Endodermal cell (in vitro differentiated cells): ENCODE data around the gene CA5A. TPM values are rescaled to one million over a fixed set of nuclear protein-coding genes. Genes with fewer than 3 reads are reported as not detected.
"Not testable (repeated sequence)": the region's sequence is repeated elsewhere in the genome, so short reads cannot be mapped to it uniquely, and the experiment has no call there.

ENCODE experiments used
- DNase-seq: peaks from one replicate; pipeline ENCODE4 v3.0.0-alpha.2; 2017
- H3K27ac ChIP-seq: 2 replicates; pipeline ENCODE4 v1.5.1; 2013; ENCODE audit warnings: mild to moderate bottlenecking, low read depth, low read length, moderate library complexity
- H3K27me3 ChIP-seq: 2 replicates; pipeline ENCODE4 v1.6.1; 2013; ENCODE audit warnings: mild to moderate bottlenecking, low read length, moderate library complexity; ENCODE audit not compliant: insufficient read depth, control insufficient read depth, poor library complexity, severe bottlenecking
- H3K36me3 ChIP-seq: 2 replicates; pipeline ENCODE4 v1.7.0; 2013; ENCODE audit warnings: mild to moderate bottlenecking, low read length, moderate library complexity; ENCODE audit not compliant: control insufficient read depth, insufficient read depth
- H3K4me1 ChIP-seq: one replicate; pipeline ENCODE4 v1.7.0; 2013; ENCODE audit warnings: low read length; ENCODE audit not compliant: control insufficient read depth, insufficient read depth
- H3K4me3 ChIP-seq: 2 replicates; pipeline ENCODE4 v1.5.1; 2013; ENCODE audit warnings: mild to moderate bottlenecking, low read length, moderate library complexity
- H3K9ac ChIP-seq: 2 replicates; pipeline ENCODE4 v1.6.1; 2013; ENCODE audit warnings: mild to moderate bottlenecking, low read length, moderate library complexity; ENCODE audit not compliant: poor library complexity, severe bottlenecking; ENCODE audit errors: extremely low read depth
- H3K9me3 ChIP-seq: 2 replicates; pipeline ENCODE4 v1.6.1; 2013; ENCODE audit warnings: mild to moderate bottlenecking, low read length, moderate library complexity; ENCODE audit not compliant: control insufficient read depth
- H3K27ac Mint-ChIP-seq: 2 replicates; pipeline ENCODE4 v1.8.0; 2020; ENCODE audit warnings: mixed read lengths
- H3K27me3 Mint-ChIP-seq: 2 replicates; pipeline ENCODE4 v1.8.0; 2021; ENCODE audit warnings: mild to moderate bottlenecking, mixed read lengths; ENCODE audit not compliant: insufficient read depth
- H3K36me3 Mint-ChIP-seq: 2 replicates; pipeline ENCODE4 v1.8.0; 2020; ENCODE audit warnings: low read depth, mixed read lengths
- H3K4me1 Mint-ChIP-seq: 2 replicates; pipeline ENCODE4 v1.8.0; 2020; ENCODE audit warnings: mixed read lengths
- H3K4me3 Mint-ChIP-seq: 2 replicates; pipeline ENCODE4 v1.8.0; 2020; ENCODE audit warnings: mild to moderate bottlenecking, moderate library complexity, mixed read lengths
- H3K9me3 Mint-ChIP-seq: 2 replicates; pipeline ENCODE4 v1.8.0; 2020; ENCODE audit warnings: mild to moderate bottlenecking, mixed read lengths
- WGBS, 2 experiments: methylation state at CpG; one replicate each; pipeline versions ENCODE4 v1.1.5 to v1.1.7; 2013; ENCODE audit warnings: missing lambda C conversion rate in 2 of 2, mixed read lengths in 1 of 2; ENCODE audit not compliant: insufficient coverage in 1 of 2, insufficient read length in 1 of 2; 5-methylcytosine and 5-hydroxymethylcytosine counted together
- total RNA-seq, 2 donors: library from RNA; stranded (reverse); fragmentation: NEBNext Ultra II Directional in 1 of 2; extraction: Animal tissue kit (Norgen Biotek cat#: 25700) in 1 of 2; gene quantifications; 2 replicates in 1 of 2; 3 replicates in 1 of 2; pipeline ENCODE4 v1.2.1, GENCODE V29; 2021
- TF ChIP-seq, protein P1 (sequence below): fragments of 200-600 bp; sonication (generic); conservative IDR thresholded peaks from 2 replicates; pipeline ENCODE4 v1.5.0; 2021; ENCODE audit warnings: antibody characterized with exemption, mild to moderate bottlenecking

Gene CA5A
- total RNA-seq, 2 donors from 2014 or later, result not detected

GRCh38 chr16:87864331-87864989 lies 71.9 kb downstream of the CA5A start:
- peaks cover 66% of the 10 kb centered on the region for H3K36me3 ChIP-seq
- TF ChIP-seq, protein P1, sequence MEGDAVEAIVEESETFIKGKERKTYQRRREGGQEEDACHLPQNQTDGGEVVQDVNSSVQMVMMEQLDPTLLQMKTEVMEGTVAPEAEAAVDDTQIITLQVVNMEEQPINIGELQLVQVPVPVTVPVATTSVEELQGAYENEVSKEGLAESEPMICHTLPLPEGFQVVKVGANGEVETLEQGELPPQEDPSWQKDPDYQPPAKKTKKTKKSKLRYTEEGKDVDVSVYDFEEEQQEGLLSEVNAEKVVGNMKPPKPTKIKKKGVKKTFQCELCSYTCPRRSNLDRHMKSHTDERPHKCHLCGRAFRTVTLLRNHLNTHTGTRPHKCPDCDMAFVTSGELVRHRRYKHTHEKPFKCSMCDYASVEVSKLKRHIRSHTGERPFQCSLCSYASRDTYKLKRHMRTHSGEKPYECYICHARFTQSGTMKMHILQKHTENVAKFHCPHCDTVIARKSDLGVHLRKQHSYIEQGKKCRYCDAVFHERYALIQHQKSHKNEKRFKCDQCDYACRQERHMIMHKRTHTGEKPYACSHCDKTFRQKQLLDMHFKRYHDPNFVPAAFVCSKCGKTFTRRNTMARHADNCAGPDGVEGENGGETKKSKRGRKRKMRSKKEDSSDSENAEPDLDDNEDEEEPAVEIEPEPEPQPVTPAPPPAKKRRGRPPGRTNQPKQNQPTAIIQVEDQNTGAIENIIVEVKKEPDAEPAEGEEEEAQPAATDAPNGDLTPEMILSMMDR, result no peak
- Mint-ChIP-seq H3K4me3 (peak overlapping the region; percentile 93), H3K4me1 (peaks cover 35% of the 10 kb centered on the region), H3K27ac (peak overlapping the region; percentile 74), H3K9me3 (no peaks in the 10 kb centered on the region), H3K36me3 (peaks cover 53% of the 10 kb centered on the region), H3K27me3 (peaks cover 80% of the 10 kb centered on the region)
- no peak for DNase-seq
- peak overlapping the region; percentile 99 for H3K9ac ChIP-seq
- H3K4me1 ChIP-seq, result peaks cover 6% of the 10 kb centered on the region
- WGBS, 2 experiments, result 50 to 60% methylated on average over 8 to 15 of the region's 15 CpGs
- H3K27me3 ChIP-seq, result no peaks in the 10 kb centered on the region
- H3K9me3 ChIP-seq, result no peaks in the 10 kb centered on the region
- peak overlapping the region; percentile 98 for H3K4me3 ChIP-seq
- H3K27ac ChIP-seq, result no peak overlapping the region

GRCh38 chr16:87863327-87863635 lies 73.0 kb downstream of the CA5A start:
- peak overlapping the region; percentile 72 for H3K4me3 ChIP-seq
- not testable (repeated sequence) for DNase-seq, H3K9me3 Mint-ChIP-seq, H3K27ac Mint-ChIP-seq, H3K27ac ChIP-seq, H3K9me3 ChIP-seq, H3K4me1 ChIP-seq, H3K27me3 ChIP-seq
- peak overlapping the region; percentile 47 for H3K9ac ChIP-seq
- peaks cover 35% of the 10 kb centered on the region for H3K4me1 Mint-ChIP-seq
- peaks cover 59% of the 10 kb centered on the region for H3K36me3 Mint-ChIP-seq
- peaks cover 77% of the 10 kb centered on the region for H3K36me3 ChIP-seq
- H3K27me3 Mint-ChIP-seq, result peaks cover 81% of the 10 kb centered on the region
- WGBS, 2 experiments, result 95 to 97% methylated on average over 5 to 9 of the region's 9 CpGs
- H3K4me3 Mint-ChIP-seq, result peak overlapping the region; percentile 29

- Mint-ChIP-seq H3K36me3 (peaks cover 65% of the 10 kb centered on the region), H3K4me3 (peak overlapping the region; percentile 29), H3K4me1 (peaks cover 39% of the 10 kb centered on the region), H3K27me3 (peaks cover 81% of the 10 kb centered on the region)
- not testable (repeated sequence) for H3K27ac ChIP-seq, H3K27me3 ChIP-seq, H3K9me3 Mint-ChIP-seq, H3K9me3 ChIP-seq, H3K4me1 ChIP-seq, H3K27ac Mint-ChIP-seq, DNase-seq
- WGBS, 2 experiments, result 89 to 93% methylated on average over 21 to 26 of the region's 26 CpGs
- Histone ChIP-seq H3K4me3 (peak overlapping the region; percentile 72), H3K36me3 (peaks cover 82% of the 10 kb centered on the region), H3K9ac (peak overlapping the region; percentile 47)
These were observed 73.6 kb downstream of the CA5A start for GRCh38 chr16:87862597-87863326.

DNA sequence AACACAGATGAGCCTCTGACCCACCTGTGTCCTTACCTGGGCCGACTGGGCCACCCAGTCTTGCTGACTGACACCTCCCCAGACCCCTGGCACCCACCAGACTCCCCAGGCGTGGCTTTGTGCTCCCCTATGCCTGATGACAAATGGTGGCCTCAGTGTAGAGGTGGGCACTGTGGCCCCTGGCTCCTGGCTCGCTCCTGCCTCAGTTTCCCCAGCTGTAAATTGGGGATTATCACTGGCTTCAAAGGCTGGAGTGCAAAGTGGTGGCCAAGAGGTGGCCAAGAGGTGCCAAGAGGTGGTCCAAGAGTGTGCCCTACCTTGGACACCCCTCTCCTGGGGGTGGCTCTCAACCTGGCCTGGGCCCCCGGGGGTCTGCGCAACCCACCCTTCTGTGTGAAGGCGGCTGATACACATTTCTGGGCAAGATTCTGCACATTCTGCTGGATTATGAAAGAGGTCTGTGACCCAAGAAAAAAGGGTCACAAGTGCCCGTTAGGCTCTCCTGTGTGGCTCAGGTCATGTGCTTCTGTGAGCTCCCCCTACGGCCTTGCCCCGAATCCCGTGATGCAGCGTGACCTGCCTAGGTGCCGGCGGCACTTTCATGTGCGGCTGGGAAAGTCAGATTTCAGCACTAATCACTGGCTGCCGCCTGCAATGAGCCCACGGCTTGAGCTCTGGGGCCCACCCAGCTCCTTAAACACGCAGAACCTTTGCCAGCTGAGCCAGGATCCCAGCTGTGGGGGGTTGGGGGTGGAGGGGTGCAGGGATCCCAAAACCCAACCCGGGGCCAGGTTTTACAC lies 74.8 kb downstream of the CA5A start:
- H3K9ac ChIP-seq, result peak overlapping the region; percentile 25
- H3K27me3 Mint-ChIP-seq, result peaks cover 78% of the 10 kb centered on the region
- H3K36me3 ChIP-seq, result peaks cover 83% of the 10 kb centered on the region
- H3K27ac Mint-ChIP-seq, H3K27me3 ChIP-seq, H3K4me3 Mint-ChIP-seq, DNase-seq, H3K27ac ChIP-seq, H3K9me3 ChIP-seq, H3K4me3 ChIP-seq, H3K4me1 ChIP-seq, H3K9me3 Mint-ChIP-seq: not testable (repeated sequence)
- H3K36me3 Mint-ChIP-seq, result peaks cover 65% of the 10 kb centered on the region
- 91 to 96% methylated on average over 10 to 18 of the region's 18 CpGs for WGBS, 2 experiments
- peaks cover 41% of the 10 kb centered on the region for H3K4me1 Mint-ChIP-seq
